ENCODE measurements around the gene LTA.

The LTA gene

GRCh38 chr6:31619805-31620585, 47.9 kb downstream of the LTA start:
- Histone ChIP-seq H3K27me3 (ENCODE audit: control insufficient read depth, insufficient read depth, low read length) (peaks cover 2% of the 10 kb centered on the region), H3K27ac (ENCODE audit: low read depth, low read length) (peak overlapping the region; percentile 94), H3K4me1 (ENCODE audit: control insufficient read depth, insufficient read depth, low read length) (peaks cover 8% of the 10 kb centered on the region), H3K4me3 (ENCODE audit: low read length) (peak overlapping the region; percentile 55), H3K9ac (ENCODE audit: low read length) (no peak overlapping the region), H3K36me3 (ENCODE audit: control insufficient read depth, insufficient read depth, low read length) (peaks cover 11% of the 10 kb centered on the region)

- Histone ChIP-seq H3K27me3 (ENCODE audit: control insufficient read depth, insufficient read depth, low read length) (peaks cover 2% of the 10 kb centered on the region), H3K4me1 (ENCODE audit: control insufficient read depth, insufficient read depth, low read length) (peaks cover 8% of the 10 kb centered on the region), H3K9ac (ENCODE audit: low read length) (peak within 1 kb of the TSS; percentile 92), H3K36me3 (ENCODE audit: control insufficient read depth, insufficient read depth, low read length) (peaks cover 18% of the 10 kb centered on the region), H3K4me3 (ENCODE audit: low read length) (peak within 1 kb of the TSS; percentile 95), H3K27ac (ENCODE audit: low read depth, low read length) (peak within 1 kb of the TSS; percentile 94)
Observed at GRCh38 chr6:31620586-31621319, 48.7 kb downstream of the LTA start, which contains the start of gene PRRC2A. Gene PRRC2A (plus strand): TSS chr6:31620715. CDS start chr6:31622790, 2,075 bp downstream.

GRCh38 chr6:31621320-31621939, 49.3 kb downstream of the LTA start:
- peak overlapping the region; percentile 94 for H3K27ac ChIP-seq (ENCODE audit: low read depth, low read length)
- H3K4me1 ChIP-seq (ENCODE audit: control insufficient read depth, insufficient read depth, low read length), result peaks cover 8% of the 10 kb centered on the region
- peaks cover 25% of the 10 kb centered on the region for H3K36me3 ChIP-seq (ENCODE audit: control insufficient read depth, insufficient read depth, low read length)
- H3K27me3 ChIP-seq (ENCODE audit: control insufficient read depth, insufficient read depth, low read length), result peaks cover 2% of the 10 kb centered on the region
- H3K4me3 ChIP-seq (ENCODE audit: low read length), result peak overlapping the region; percentile 95
- H3K9ac ChIP-seq (ENCODE audit: low read length), result peak overlapping the region; percentile 92

GRCh38 chr6:31621991-31622390, 49.9 kb downstream of the LTA start:
- no peak overlapping the region for H3K9ac ChIP-seq (ENCODE audit: low read length)
- H3K4me3 ChIP-seq (ENCODE audit: low read length), result peak overlapping the region; percentile 95

GRCh38 chr6:31622684-31623091, 50.6 kb downstream of the LTA start:
- Histone ChIP-seq H3K36me3 (ENCODE audit: control insufficient read depth, insufficient read depth, low read length) (peaks cover 32% of the 10 kb centered on the region), H3K4me1 (ENCODE audit: control insufficient read depth, insufficient read depth, low read length) (peaks cover 8% of the 10 kb centered on the region), H3K4me3 (ENCODE audit: low read length) (no peak overlapping the region), H3K9ac (ENCODE audit: low read length) (no peak overlapping the region), H3K27ac (ENCODE audit: low read depth, low read length) (no peak overlapping the region), H3K27me3 (ENCODE audit: control insufficient read depth, insufficient read depth, low read length) (peaks cover 2% of the 10 kb centered on the region)

More at GRCh38 chr6:31621991-31622390, 49.9 kb downstream of the LTA start:
- Histone ChIP-seq H3K27me3 (ENCODE audit: control insufficient read depth, insufficient read depth, low read length) (peaks cover 2% of the 10 kb centered on the region), H3K27ac (ENCODE audit: low read depth, low read length) (peak overlapping the region; percentile 94), H3K36me3 (ENCODE audit: control insufficient read depth, insufficient read depth, low read length) (peaks cover 27% of the 10 kb centered on the region), H3K4me1 (ENCODE audit: control insufficient read depth, insufficient read depth, low read length) (peaks cover 8% of the 10 kb centered on the region)
